Liver (tissue), 9 donors: ENCODE data around the gene MACROH2A1. TPM values are rescaled to one million over a fixed set of nuclear protein-coding genes. Genes with fewer than 3 reads are reported as not detected.
A peak's percentile ranks its signal among the peaks of the same experiment; 100 is the strongest.

Source experiments
- DNase-seq: peaks from one replicate; pipeline ENCODE4 v3.0.0-alpha.2; 2017; ENCODE audit warnings: low spot score
- H3K27ac ChIP-seq, 2 donors: one replicate each; pipeline ENCODE4 v1.7.0; 2013; ENCODE audit warnings: inconsistent platforms in 2 of 2, low read length in 2 of 2, control low read depth in 1 of 2, low read depth in 1 of 2, mild to moderate bottlenecking in 1 of 2
- H3K27me3 ChIP-seq, 4 donors: one replicate each; pipeline versions ENCODE4 v1.6.1 to v1.7.0; 2013; ENCODE audit warnings: low read length in 3 of 4, inconsistent platforms in 1 of 4, mild to moderate bottlenecking in 1 of 4, moderate library complexity in 1 of 4; ENCODE audit not compliant: control insufficient read depth in 4 of 4, insufficient read depth in 4 of 4
- H3K36me3 ChIP-seq, 4 donors: one replicate each; pipeline versions ENCODE4 v1.6.1 to v1.7.0; 2013; ENCODE audit warnings: low read length in 3 of 4, mild to moderate bottlenecking in 3 of 4, low read depth in 1 of 4, moderate library complexity in 1 of 4; ENCODE audit not compliant: control insufficient read depth in 4 of 4, insufficient read depth in 3 of 4
- H3K4me1 ChIP-seq, 4 donors: one replicate each; pipeline versions ENCODE4 v1.6.1 to v1.7.0; 2013; ENCODE audit warnings: low read length in 3 of 4, mild to moderate bottlenecking in 3 of 4, moderate library complexity in 1 of 4; ENCODE audit not compliant: control insufficient read depth in 4 of 4, insufficient read depth in 4 of 4
- H3K4me3 ChIP-seq, 3 donors: one replicate each; pipeline versions ENCODE4 v1.6.1 to v1.7.0; 2013; ENCODE audit warnings: low read length in 3 of 3, control low read depth in 1 of 3, low read depth in 1 of 3, mild to moderate bottlenecking in 1 of 3
- H3K9ac ChIP-seq, 2 donors: one replicate each; pipeline ENCODE4 v1.7.0; 2013; ENCODE audit warnings: low read length in 2 of 2, mild to moderate bottlenecking in 2 of 2, moderate library complexity in 2 of 2, control low read depth in 1 of 2, low read depth in 1 of 2
- H3K9me3 ChIP-seq, 4 donors: one replicate each; pipeline versions ENCODE4 v1.6.1 to v1.7.0; 2013; ENCODE audit warnings: low read length in 3 of 4; ENCODE audit not compliant: control insufficient read depth in 4 of 4
- ATF3 ChIP-seq: IDR thresholded peaks from 2 replicates; pipeline ENCODE4 v1.6.1; 2016; ENCODE audit warnings: antibody characterized with exemption
- CTCF ChIP-seq: fragments of 150-350 bp; IDR thresholded peaks from 2 replicates; pipeline ENCODE4 v1.5.1; 2017; ENCODE audit warnings: improper control_type of control experiment, low read depth, low read length; ENCODE audit not compliant: missing input control
- EGR1 ChIP-seq, 2 donors: IDR thresholded peaks; 2 replicates each; pipeline ENCODE4 v1.6.1; 2016 to 2018; ENCODE audit warnings: antibody characterized with exemption in 2 of 2, low read depth in 2 of 2
- FOXA1 ChIP-seq: IDR thresholded peaks from 2 replicates; pipeline ENCODE4 v1.6.1; 2016; ENCODE audit warnings: antibody characterized with exemption
- FOXA2 ChIP-seq: IDR thresholded peaks from 2 replicates; pipeline ENCODE4 v1.6.1; 2016; ENCODE audit warnings: antibody characterized with exemption
- GABPA ChIP-seq, 2 donors: IDR thresholded peaks in 1 of 2; conservative IDR thresholded peaks in 1 of 2; 2 replicates each; pipeline ENCODE4 v1.6.1; 2016; ENCODE audit warnings: antibody characterized with exemption in 2 of 2, mild to moderate bottlenecking in 1 of 2, moderate library complexity in 1 of 2
- HNF4A ChIP-seq, 2 donors: conservative IDR thresholded peaks; 2 replicates each; pipeline ENCODE4 v1.6.1; 2016; ENCODE audit warnings: antibody characterized with exemption in 2 of 2, mild to moderate bottlenecking in 2 of 2
- HNF4G ChIP-seq: IDR thresholded peaks from 2 replicates; pipeline ENCODE4 v1.6.1; 2016; ENCODE audit warnings: antibody characterized with exemption
- JUND ChIP-seq, 2 donors: IDR thresholded peaks; 2 replicates each; pipeline ENCODE4 v1.6.1; 2016; ENCODE audit warnings: antibody characterized with exemption in 2 of 2
- MAX ChIP-seq: IDR thresholded peaks from 2 replicates; pipeline ENCODE4 v1.6.1; 2016; ENCODE audit warnings: antibody characterized with exemption
- NR2F2 ChIP-seq: IDR thresholded peaks from 2 replicates; pipeline ENCODE4 v1.6.1; 2016; ENCODE audit warnings: antibody characterized with exemption
- RAD21 ChIP-seq, 2 donors: IDR thresholded peaks; 2 replicates each; pipeline ENCODE4 v1.6.1; 2016; ENCODE audit warnings: antibody characterized with exemption in 2 of 2, mild to moderate bottlenecking in 2 of 2
- REST ChIP-seq: IDR thresholded peaks from 2 replicates; pipeline ENCODE4 v1.6.1; 2016; ENCODE audit warnings: antibody characterized with exemption, mild to moderate bottlenecking
- RXRA ChIP-seq, 2 donors: IDR thresholded peaks; 2 replicates each; pipeline ENCODE4 v1.6.1; 2017 to 2018; ENCODE audit warnings: antibody characterized with exemption in 2 of 2, mild to moderate bottlenecking in 1 of 2
- SP1 ChIP-seq: IDR thresholded peaks from 2 replicates; pipeline ENCODE4 v1.6.1; 2018; ENCODE audit warnings: antibody characterized with exemption, mild to moderate bottlenecking
- TAF1 ChIP-seq: conservative IDR thresholded peaks from 2 replicates; pipeline ENCODE4 v1.6.1; 2016; ENCODE audit warnings: antibody characterized with exemption, mild to moderate bottlenecking
- ZBTB33 ChIP-seq: IDR thresholded peaks from 2 replicates; pipeline ENCODE4 v1.6.1; 2016; ENCODE audit warnings: antibody characterized with exemption
- WGBS: extraction: QIAGEN DNeasy Blood & Tissue Kit; methylation state at CpG from one replicate; pipeline ENCODE4 v1.1.7; 2013; 5-methylcytosine and 5-hydroxymethylcytosine counted together
- polyA plus RNA-seq, 2 donors: library from polyadenylated mRNA; stranded (reverse) in 1 of 2; unstranded in 1 of 2; fragments of 200-250 nt in 1 of 2; fragments of >200 nt in 1 of 2; fragmentation: Nextera tagmentation in 1 of 2; extraction: Ambion mirVana in 1 of 2; gene quantifications; one replicate each; pipeline versions ENCODE4 v1.2.1 to v1.2.3, GENCODE V29; 2013 to 2015
- total RNA-seq, 2 donors: library from RNA; depleted of rRNA; stranded (reverse); fragments of >200 nt; gene quantifications; one replicate each; pipeline ENCODE4 v1.2.3, GENCODE V29; 2014
- donor health status: healthy.
- donor health status: healthy.
- donor health status: healthy.
- donor health status: healthy.
- donor health status: healthy.

The MACROH2A1 gene
- total and polyA plus RNA-seq, 4 donors, result 33.7 to 113 (median 62.7) TPM

- Histone ChIP-seq H3K4me3 (no peak overlapping the region), H3K27ac (no peak overlapping the region), H3K27me3 (no peaks in the 10 kb centered on the region), H3K36me3 (no peaks in the 10 kb centered on the region), H3K4me1 (peaks cover 0 to 8% (median 6%) of the 10 kb centered on the region in 4 donors), H3K9ac (no peak overlapping the region), H3K9me3 (no peaks in the 10 kb centered on the region)
- 88% methylated on average over 23 of the region's 23 CpGs for WGBS
- TF ChIP-seq MAX (no peak), SP1 (no peak), HNF4A (conservative IDR thresholded peaks at IDR 0.05) (no peak), ATF3 (no peak), TAF1 (no peak), REST (no peak), HNF4G (no peak), NR2F2 (no peak), RXRA (IDR thresholded peaks at IDR 0.05) (no peak), JUND (IDR thresholded peaks at IDR 0.05) (no peak), RAD21 (IDR thresholded peaks at IDR 0.05) (no peak), GABPA (IDR thresholded peaks at IDR 0.05 in 1 of 2, conservative IDR thresholded peaks at IDR 0.05 in 1 of 2) (no peak), EGR1 (IDR thresholded peaks at IDR 0.05; ENCODE audit: low read depth in 2 of 2) (no peak), FOXA1 (no peak), ZBTB33 (no peak), CTCF (no peak), FOXA2 (no peak)
- DNase-seq, result peak; percentile 23
These were observed 91.7 kb downstream of the MACROH2A1 start for GRCh38 chr5:135307143-135307903.
